ENCODE data around the gene POLR1H.
A peak's percentile ranks its signal among the peaks of the same experiment; 100 is the strongest.

Gene POLR1H

GRCh38 chr6:30097902-30098768, 37.1 kb downstream of the POLR1H start:
- no peak for DNase-seq

- no peak for DNase-seq
These were observed 39.1 kb downstream of the POLR1H start for GRCh38 chr6:30100154-30100553.

GRCh38 chr6:30100585-30101443, 39.7 kb downstream of the POLR1H start:
- DNase-seq, result no peak

- DNase-seq, result peak; percentile 32
These were observed 40.7 kb downstream of the POLR1H start for GRCh38 chr6:30101444-30102413.

GRCh38 chr6:30102414-30102969, 41.4 kb downstream of the POLR1H start:
- no peak for DNase-seq

- peak; percentile 78 for DNase-seq
These were observed 42.2 kb downstream of the POLR1H start for GRCh38 chr6:30102970-30103871.

- DNase-seq, result no peak
These were observed 42.8 kb downstream of the POLR1H start for GRCh38 chr6:30103872-30104179.

- DNase-seq, result no peak
These were observed 43.6 kb downstream of the POLR1H start for GRCh38 chr6:30104661-30105060.

GRCh38 chr6:30111266-30111856, 50.3 kb downstream of the POLR1H start:
- no peak for DNase-seq

GRCh38 chr6:30112402-30112994, 51.4 kb downstream of the POLR1H start:
- no peak for DNase-seq

- no peak for DNase-seq
These were observed 52.1 kb downstream of the POLR1H start, which contains the start of gene TRIM31 for GRCh38 chr6:30113003-30113759. TSS of gene TRIM31 (minus strand) at chr6:30113090. CDS start at chr6:30112805, 285 bp downstream.

- no peak for DNase-seq
These were observed 52.8 kb downstream of the POLR1H start for GRCh38 chr6:30113841-30114240.
